SKM-1 (cell line): ENCODE measurements around the gene DUSP22.

Source experiments
- DNase-seq: peaks from one replicate; lab custom pipeline; 2025; ENCODE audit not compliant: unreplicated experiment; lab: John Stamatoyannopoulos, UW

Gene DUSP22

GRCh38 chr6:392441-393390 lies 100.4 kb downstream of the DUSP22 start:
- DNase-seq: no peak

- DNase-seq: no peak
Observed at GRCh38 chr6:393391-394221, 101.3 kb downstream of the DUSP22 start.

- no peak for DNase-seq
Observed at GRCh38 chr6:394641-395289, 102.5 kb downstream of the DUSP22 start.

GRCh38 chr6:395432-396125 lies 103.3 kb downstream of the DUSP22 start:
- DNase-seq: no peak

- no peak for DNase-seq
Observed at GRCh38 chr6:396126-396520, 103.8 kb downstream of the DUSP22 start.

GRCh38 chr6:397056-397455 lies 104.8 kb downstream of the DUSP22 start:
- no peak for DNase-seq

- DNase-seq: no peak
Observed at GRCh38 chr6:397604-398003, 105.3 kb downstream of the DUSP22 start.

GRCh38 chr6:398065-398464 lies 105.8 kb downstream of the DUSP22 start:
- no peak for DNase-seq

- DNase-seq: no peak
Observed at GRCh38 chr6:398558-399078, 106.3 kb downstream of the DUSP22 start.

GRCh38 chr6:399785-400534 lies 107.7 kb downstream of the DUSP22 start:
- DNase-seq: no peak

GRCh38 chr6:400815-401214 lies 108.5 kb downstream of the DUSP22 start:
- DNase-seq: no peak
